Neutrophil (primary cell): ENCODE data around the gene LRRC51.

Source experiments
- H3K27ac ChIP-seq: fragments of 200-600 bp; sonication (generic); 2 replicates; pipeline ENCODE4 v1.5.1; 2016; ENCODE audit warnings: mild to moderate bottlenecking, moderate library complexity
- H3K27me3 ChIP-seq: fragments of 200-600 bp; sonication (generic); 2 replicates; pipeline ENCODE4 v1.6.0; 2016; ENCODE audit warnings: mild to moderate bottlenecking
- H3K36me3 ChIP-seq: fragments of 200-600 bp; sonication (generic); 2 replicates; pipeline ENCODE4 v1.5.1; 2017
- H3K4me1 ChIP-seq, 2 experiments: fragments of 200-600 bp in 1 of 2; sonication (generic) in 1 of 2; 1 replicate in 1 of 2; 2 replicates in 1 of 2; pipeline versions ENCODE4 v1.5.1 to v1.6.1; 2013 to 2016; ENCODE audit warnings: low read depth in 1 of 2, low read length in 1 of 2, mild to moderate bottlenecking in 1 of 2, moderate library complexity in 1 of 2; ENCODE audit not compliant: control insufficient read depth in 1 of 2, insufficient read depth in 1 of 2
- H3K4me3 ChIP-seq, 2 experiments: fragments of 200-600 bp in 1 of 2; sonication (generic) in 1 of 2; 1 replicate in 1 of 2; 2 replicates in 1 of 2; pipeline ENCODE4 v1.5.1; 2013 to 2016; ENCODE audit warnings: low read depth in 1 of 2, low read length in 1 of 2, mild to moderate bottlenecking in 1 of 2, moderate library complexity in 1 of 2
- H3K9me3 ChIP-seq: fragments of 200-600 bp; sonication (generic); 2 replicates; pipeline ENCODE4 v1.5.1; 2016
- TF ChIP-seq, protein P1 (sequence below): fragments of 200-600 bp; sonication (generic); IDR thresholded peaks from 2 replicates; pipeline ENCODE4 v1.5.1; 2016; ENCODE audit warnings: antibody characterized with exemption

The LRRC51 gene

DNA sequence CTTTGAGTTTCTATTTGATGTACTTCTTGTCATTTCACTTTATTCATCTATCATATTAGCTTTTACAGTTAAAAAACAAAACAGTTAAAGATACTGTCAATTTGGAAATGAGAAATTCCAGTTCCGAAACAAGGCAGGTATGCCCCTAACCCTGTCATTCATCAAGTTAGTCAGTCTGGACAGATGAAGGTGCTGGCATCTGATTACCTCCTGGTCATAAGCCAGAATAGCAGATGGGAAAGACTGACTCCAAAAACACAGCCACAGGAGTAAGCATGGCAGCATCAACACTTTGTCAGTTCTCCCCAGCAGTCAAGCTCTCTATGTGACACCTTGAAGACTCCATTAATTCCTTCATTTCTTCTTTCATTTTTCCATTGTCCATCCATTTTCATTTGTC, 4.3 kb downstream of the LRRC51 start:
- Histone ChIP-seq H3K27ac (peak overlapping the region; percentile 20), H3K36me3 (peaks cover 22% of the 10 kb centered on the region), H3K4me3 (no peak overlapping the region), H3K4me1 (peaks cover 19 to 22% of the 10 kb centered on the region in 2 experiments), H3K9me3 (no peaks in the 10 kb centered on the region), H3K27me3 (no peaks in the 10 kb centered on the region)
- TF ChIP-seq, protein P1, sequence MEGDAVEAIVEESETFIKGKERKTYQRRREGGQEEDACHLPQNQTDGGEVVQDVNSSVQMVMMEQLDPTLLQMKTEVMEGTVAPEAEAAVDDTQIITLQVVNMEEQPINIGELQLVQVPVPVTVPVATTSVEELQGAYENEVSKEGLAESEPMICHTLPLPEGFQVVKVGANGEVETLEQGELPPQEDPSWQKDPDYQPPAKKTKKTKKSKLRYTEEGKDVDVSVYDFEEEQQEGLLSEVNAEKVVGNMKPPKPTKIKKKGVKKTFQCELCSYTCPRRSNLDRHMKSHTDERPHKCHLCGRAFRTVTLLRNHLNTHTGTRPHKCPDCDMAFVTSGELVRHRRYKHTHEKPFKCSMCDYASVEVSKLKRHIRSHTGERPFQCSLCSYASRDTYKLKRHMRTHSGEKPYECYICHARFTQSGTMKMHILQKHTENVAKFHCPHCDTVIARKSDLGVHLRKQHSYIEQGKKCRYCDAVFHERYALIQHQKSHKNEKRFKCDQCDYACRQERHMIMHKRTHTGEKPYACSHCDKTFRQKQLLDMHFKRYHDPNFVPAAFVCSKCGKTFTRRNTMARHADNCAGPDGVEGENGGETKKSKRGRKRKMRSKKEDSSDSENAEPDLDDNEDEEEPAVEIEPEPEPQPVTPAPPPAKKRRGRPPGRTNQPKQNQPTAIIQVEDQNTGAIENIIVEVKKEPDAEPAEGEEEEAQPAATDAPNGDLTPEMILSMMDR: no peak

DNA sequence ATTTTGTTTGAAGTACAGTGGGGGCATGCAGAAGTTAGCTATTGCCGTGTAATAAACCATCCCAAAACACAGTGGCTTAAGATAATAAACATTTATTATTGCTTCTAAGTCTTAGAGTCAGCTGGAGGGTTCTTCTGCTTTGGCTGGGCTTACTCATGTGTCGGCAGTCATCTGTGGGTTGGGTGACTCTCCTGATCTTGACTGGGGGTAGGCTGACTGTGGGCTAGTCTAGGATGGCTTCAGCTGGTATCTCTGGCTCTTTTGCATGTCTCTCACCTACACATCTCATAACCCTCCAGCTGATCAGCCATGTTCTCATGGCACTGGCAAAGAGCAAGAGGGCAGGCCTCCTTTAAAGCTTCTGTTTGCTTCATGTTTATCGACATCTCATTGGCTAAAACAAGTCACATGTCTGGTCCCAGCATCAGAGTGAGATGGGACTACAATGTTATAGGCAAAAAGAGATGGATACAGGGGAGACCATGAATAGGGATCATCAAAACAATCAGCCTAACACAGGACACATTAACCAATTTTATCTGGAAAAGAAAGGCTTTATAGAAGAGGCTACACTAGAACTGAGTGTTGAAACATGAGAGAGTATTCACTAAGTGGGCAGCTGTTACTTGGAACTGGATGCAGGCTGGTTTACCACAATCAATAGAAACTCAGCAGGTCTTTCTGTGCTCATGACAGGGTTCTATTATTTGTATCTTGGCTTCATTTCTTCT, 5.1 kb downstream of the LRRC51 start:
- Histone ChIP-seq H3K27ac (peak overlapping the region; percentile 46), H3K36me3 (peaks cover 22% of the 10 kb centered on the region), H3K4me1 (peaks cover 21 to 27% of the 10 kb centered on the region in 2 experiments), H3K4me3 (no peak overlapping the region), H3K9me3 (no peaks in the 10 kb centered on the region), H3K27me3 (no peaks in the 10 kb centered on the region)
- TF ChIP-seq, protein P1: no peak

DNA sequence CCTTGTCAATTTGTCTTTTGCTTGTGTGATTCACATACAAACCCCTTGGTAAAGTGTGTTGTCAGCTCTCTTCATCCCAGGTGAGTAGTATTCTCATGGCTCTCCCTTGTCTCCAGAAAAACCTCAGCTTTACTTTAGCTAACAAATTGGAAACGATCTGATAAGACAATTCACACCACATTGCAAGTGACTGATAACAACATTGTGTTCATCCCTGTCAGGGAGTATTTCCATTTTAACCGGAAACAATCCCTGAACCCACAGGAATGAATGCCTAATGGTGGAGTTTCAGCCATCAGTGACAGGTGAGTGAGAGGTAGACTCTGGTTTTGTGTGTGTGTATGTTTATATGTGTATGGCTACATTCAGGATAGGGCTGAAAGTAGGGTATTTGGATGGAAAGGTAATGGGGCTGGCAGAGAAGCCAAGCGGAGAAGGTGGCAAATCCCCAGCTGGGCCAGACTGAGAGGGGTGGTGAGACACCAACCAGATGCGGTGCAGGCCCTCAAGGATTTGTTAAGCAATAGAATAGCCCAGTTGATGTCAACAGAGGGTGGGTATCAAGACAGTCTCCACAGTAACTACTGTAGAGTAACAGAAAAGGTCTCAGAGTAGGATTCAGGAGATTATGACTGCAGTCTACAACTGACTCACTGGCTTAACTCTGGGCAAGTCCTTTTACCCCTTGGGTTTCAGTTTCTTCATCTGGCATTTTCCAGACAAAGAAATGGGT, 7.6 kb downstream of the LRRC51 start:
- no peaks in the 10 kb centered on the region for H3K27me3 ChIP-seq
- H3K4me1 ChIP-seq: peaks cover 39 to 43% of the 10 kb centered on the region in 2 experiments
- no peak overlapping the region for H3K4me3 ChIP-seq
- no peaks in the 10 kb centered on the region for H3K9me3 ChIP-seq
- H3K36me3 ChIP-seq: peaks cover 25% of the 10 kb centered on the region
- peak overlapping the region; percentile 86 for H3K27ac ChIP-seq
- TF ChIP-seq, protein P1: no peak

DNA sequence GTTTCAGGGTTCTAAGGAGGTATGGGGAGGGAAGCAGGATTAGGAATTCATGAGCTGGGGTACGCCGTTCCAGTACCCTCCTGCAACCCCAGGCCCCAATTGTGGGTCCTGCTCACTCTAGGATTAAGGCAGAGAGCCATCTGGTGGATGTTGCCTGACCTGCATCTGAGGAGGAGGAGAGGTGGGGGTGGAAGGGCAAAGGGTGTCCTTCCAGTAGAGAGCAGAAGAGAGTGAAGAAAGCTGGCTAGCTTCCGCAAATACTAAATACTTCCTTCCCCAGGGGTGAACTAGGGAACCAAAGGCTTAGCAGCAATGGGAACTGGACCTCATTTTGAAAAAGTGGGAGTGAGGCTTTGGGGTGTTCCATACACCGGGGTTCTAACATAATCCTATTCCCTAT, 10.6 kb downstream of the LRRC51 start:
- peaks cover 43 to 44% of the 10 kb centered on the region in 2 experiments for H3K4me1 ChIP-seq
- peak overlapping the region; percentile 86 for H3K27ac ChIP-seq
- peak overlapping the region; percentile 1 to 26 for H3K4me3 ChIP-seq
- H3K9me3 ChIP-seq: no peaks in the 10 kb centered on the region
- H3K36me3 ChIP-seq: peaks cover 45% of the 10 kb centered on the region
- TF ChIP-seq, protein P1: peak; percentile 100
- H3K27me3 ChIP-seq: no peaks in the 10 kb centered on the region

DNA sequence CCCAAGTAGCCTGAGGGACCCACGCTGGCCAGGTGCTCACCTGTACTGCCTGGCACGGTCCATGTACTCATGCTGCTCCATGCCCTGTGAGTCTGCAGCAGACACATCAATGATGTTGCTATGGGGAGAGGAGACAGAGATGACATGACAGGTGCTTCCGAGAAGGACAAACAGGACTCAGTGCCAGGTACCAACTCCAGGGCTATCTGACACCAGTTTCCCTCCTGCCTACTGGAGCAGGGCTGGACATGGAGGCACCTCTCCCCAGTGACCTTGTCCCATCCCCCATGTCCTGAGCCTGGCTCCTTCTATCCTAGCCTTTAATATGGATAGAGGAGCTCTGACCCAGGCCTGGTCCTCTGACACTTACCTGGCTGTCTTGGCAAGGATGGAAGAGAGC, 18.1 kb downstream of the LRRC51 start:
- TF ChIP-seq, protein P1: no peak
- peaks cover 50% of the 10 kb centered on the region for H3K36me3 ChIP-seq
- no peaks in the 10 kb centered on the region for H3K27me3 ChIP-seq
- peak overlapping the region in 1 of 2 experiments; percentile 78 for H3K4me3 ChIP-seq
- peaks cover 52 to 58% of the 10 kb centered on the region in 2 experiments for H3K4me1 ChIP-seq
- peak overlapping the region; percentile 95 for H3K27ac ChIP-seq
- H3K9me3 ChIP-seq: no peaks in the 10 kb centered on the region
